H9 (cell line): ENCODE data around the gene ZNF653. TPM values are rescaled to one million over a fixed set of nuclear protein-coding genes. Genes with fewer than 3 reads are reported as not detected.

Experiments used
- DNase-seq: peaks from one replicate; pipeline ENCODE4 v3.0.0-alpha.2; 2017
- H2AFZ ChIP-seq: one replicate; pipeline ENCODE4 v1.6.1; 2013; ENCODE audit warnings: mild to moderate bottlenecking, low read length, control low read depth, moderate library complexity
- H2AK5ac ChIP-seq: 2 replicates; pipeline ENCODE4 v1.6.1; 2013; ENCODE audit warnings: low read length, control low read depth, mixed read lengths; ENCODE audit not compliant: insufficient read length
- H2BK120ac ChIP-seq: one replicate; pipeline ENCODE4 v1.6.1; 2013; ENCODE audit warnings: low read depth, mild to moderate bottlenecking, low read length, control low read depth, inconsistent platforms; ENCODE audit not compliant: poor library complexity, severe bottlenecking
- H2BK12ac ChIP-seq: 2 replicates; pipeline ENCODE4 v1.6.1; 2013; ENCODE audit warnings: low read length, control low read depth, mixed read lengths, low read depth; ENCODE audit not compliant: insufficient read length
- H2BK15ac ChIP-seq: 2 replicates; pipeline ENCODE4 v1.6.1; 2013; ENCODE audit warnings: low read depth, low read length, control low read depth
- H2BK20ac ChIP-seq: one replicate; pipeline ENCODE4 v1.6.1; 2013; ENCODE audit warnings: low read depth, mild to moderate bottlenecking, low read length, control low read depth, inconsistent platforms; ENCODE audit not compliant: poor library complexity, severe bottlenecking
- H2BK5ac ChIP-seq: 2 replicates; pipeline ENCODE4 v1.6.1; 2013; ENCODE audit warnings: low read length, control low read depth, mixed read lengths; ENCODE audit not compliant: insufficient read length
- H3K14ac ChIP-seq: 2 replicates; pipeline ENCODE4 v1.6.1; 2013; ENCODE audit warnings: low read length, control low read depth; ENCODE audit not compliant: insufficient read depth
- H3K18ac ChIP-seq: 2 replicates; pipeline ENCODE4 v1.6.1; 2013; ENCODE audit warnings: low read depth, mild to moderate bottlenecking, mixed read lengths, low read length, control low read depth; ENCODE audit not compliant: insufficient read length
- H3K23ac ChIP-seq: 2 replicates; pipeline ENCODE4 v1.6.1; 2013; ENCODE audit warnings: low read length, control low read depth, mixed read lengths, low read depth; ENCODE audit not compliant: insufficient read length
- H3K23me2 ChIP-seq: 2 replicates; pipeline ENCODE4 v1.6.1; 2013; ENCODE audit warnings: low read depth, mild to moderate bottlenecking, mixed read lengths, low read length, control low read depth; ENCODE audit not compliant: insufficient read length, poor library complexity, severe bottlenecking
- H3K27ac ChIP-seq: 2 replicates; pipeline ENCODE4 v1.5.1; 2013; ENCODE audit warnings: low read length, control low read depth, mixed read lengths, low read depth; ENCODE audit not compliant: insufficient read length
- H3K27me3 ChIP-seq: 2 replicates; pipeline ENCODE4 v1.6.1; 2013; ENCODE audit warnings: low read length, control low read depth, inconsistent platforms; ENCODE audit not compliant: insufficient read depth
- H3K4ac ChIP-seq: 2 replicates; pipeline ENCODE4 v1.6.1; 2013; ENCODE audit warnings: low read depth, mild to moderate bottlenecking, control low read depth, inconsistent platforms, low read length, moderate library complexity
- H3K4me1 ChIP-seq: 2 replicates; pipeline ENCODE4 v1.6.1; 2013; ENCODE audit warnings: low read length, control low read depth, inconsistent platforms; ENCODE audit not compliant: insufficient read depth
- H3K4me2 ChIP-seq: 2 replicates; pipeline ENCODE4 v1.6.1; 2013; ENCODE audit warnings: low read length, control low read depth, mixed read lengths; ENCODE audit not compliant: insufficient read length, insufficient read depth
- H3K56ac ChIP-seq: 2 replicates; pipeline ENCODE4 v1.6.1; 2013; ENCODE audit warnings: low read depth, mild to moderate bottlenecking, mixed read lengths, low read length, control low read depth; ENCODE audit not compliant: insufficient read length
- H3K79me1 ChIP-seq: 2 replicates; pipeline ENCODE4 v1.6.1; 2013; ENCODE audit warnings: low read depth, mild to moderate bottlenecking, moderate library complexity, low read length, control low read depth, inconsistent platforms; ENCODE audit not compliant: insufficient read depth, poor library complexity, severe bottlenecking
- H3K79me2 ChIP-seq: 2 replicates; pipeline ENCODE4 v1.6.1; 2013; ENCODE audit warnings: low read length, control low read depth, inconsistent platforms; ENCODE audit not compliant: insufficient read depth
- H3K9ac ChIP-seq: 2 replicates; pipeline ENCODE4 v1.6.1; 2013; ENCODE audit warnings: low read length, control low read depth, mixed read lengths; ENCODE audit not compliant: insufficient read length; ENCODE audit errors: extremely low read depth
- H3K9me3 ChIP-seq: one replicate; pipeline ENCODE4 v1.6.1; 2013; ENCODE audit warnings: low read depth, low read length, inconsistent platforms; ENCODE audit not compliant: control insufficient read depth
- H3T11ph ChIP-seq: one replicate; pipeline ENCODE4 v1.6.1; 2013; ENCODE audit warnings: mild to moderate bottlenecking, low read length, control low read depth, inconsistent platforms
- H4K20me1 ChIP-seq: one replicate; pipeline ENCODE4 v1.6.1; 2013; ENCODE audit not compliant: control insufficient read depth, insufficient read length, insufficient read depth
- H4K5ac ChIP-seq: 2 replicates; pipeline ENCODE4 v1.6.1; 2013; ENCODE audit warnings: low read depth, mild to moderate bottlenecking, mixed read lengths, low read length, control low read depth; ENCODE audit not compliant: insufficient read length
- H4K8ac ChIP-seq: replicated peaks from 2 replicates; pipeline ENCODE4 v1.6.1; 2013; ENCODE audit warnings: low read length, control low read depth, mixed read lengths, low read depth; ENCODE audit not compliant: insufficient read length
- H4K91ac ChIP-seq: 2 replicates; pipeline ENCODE4 v1.6.1; 2013; ENCODE audit warnings: low read depth, mild to moderate bottlenecking, moderate library complexity, mixed read lengths, low read length, control low read depth; ENCODE audit not compliant: insufficient read length
- H3K27ac Mint-ChIP-seq, 3 experiments: 2 replicates in 2 of 3; 3 replicates in 1 of 3; pipeline ENCODE4 v1.8.0; 2020 to 2021; ENCODE audit warnings: mixed read lengths in 3 of 3, mild to moderate bottlenecking in 1 of 3, moderate library complexity in 1 of 3
- H3K27me3 Mint-ChIP-seq: 2 replicates; pipeline ENCODE4 v1.8.0; 2021; ENCODE audit warnings: low read depth, mild to moderate bottlenecking, moderate library complexity, mixed read lengths
- H3K36me3 Mint-ChIP-seq, 3 experiments: 2 replicates in 2 of 3; 3 replicates in 1 of 3; pipeline ENCODE4 v1.8.0; 2020 to 2021; ENCODE audit warnings: low read depth in 3 of 3, mixed read lengths in 3 of 3; ENCODE audit not compliant: insufficient read depth in 1 of 3
- H3K4me1 Mint-ChIP-seq, 2 experiments: 2 replicates each; pipeline ENCODE4 v1.8.0; 2020; ENCODE audit warnings: mixed read lengths in 2 of 2
- H3K4me3 Mint-ChIP-seq, 2 experiments: 2 replicates in 1 of 2; 3 replicates in 1 of 2; pipeline ENCODE4 v1.8.0; 2020 to 2021; ENCODE audit warnings: mild to moderate bottlenecking in 2 of 2, mixed read lengths in 2 of 2, moderate library complexity in 1 of 2
- H3K9me3 Mint-ChIP-seq, 2 experiments: 2 replicates in 1 of 2; 3 replicates in 1 of 2; pipeline ENCODE4 v1.8.0; 2020; ENCODE audit warnings: mild to moderate bottlenecking in 2 of 2, mixed read lengths in 2 of 2, moderate library complexity in 1 of 2
- CTCF ChIP-seq: fragments of 200-600 bp; sonication (generic); conservative IDR thresholded peaks from 3 replicates; pipeline ENCODE4 v1.8.0; 2021; ENCODE audit warnings: antibody characterized with exemption, mild to moderate bottlenecking
- WGBS: extraction: QIAGEN DNeasy Blood & Tissue Kit; methylation state at CpG from one replicate; pipeline ENCODE4 v1.1.7; 2013; ENCODE audit warnings: missing lambda C conversion rate, low lambda C conversion rate, mixed read lengths; ENCODE audit not compliant: insufficient read length; ENCODE audit errors: extremely low coverage; 5-methylcytosine and 5-hydroxymethylcytosine counted together
- total RNA-seq: library from RNA; stranded (reverse); gene quantifications from 2 replicates; pipeline ENCODE4 v1.2.1, GENCODE V29; 2021

ZNF653 gene
- total RNA-seq, 1 experiment from 2014 or later = 11.6 TPM

DNA sequence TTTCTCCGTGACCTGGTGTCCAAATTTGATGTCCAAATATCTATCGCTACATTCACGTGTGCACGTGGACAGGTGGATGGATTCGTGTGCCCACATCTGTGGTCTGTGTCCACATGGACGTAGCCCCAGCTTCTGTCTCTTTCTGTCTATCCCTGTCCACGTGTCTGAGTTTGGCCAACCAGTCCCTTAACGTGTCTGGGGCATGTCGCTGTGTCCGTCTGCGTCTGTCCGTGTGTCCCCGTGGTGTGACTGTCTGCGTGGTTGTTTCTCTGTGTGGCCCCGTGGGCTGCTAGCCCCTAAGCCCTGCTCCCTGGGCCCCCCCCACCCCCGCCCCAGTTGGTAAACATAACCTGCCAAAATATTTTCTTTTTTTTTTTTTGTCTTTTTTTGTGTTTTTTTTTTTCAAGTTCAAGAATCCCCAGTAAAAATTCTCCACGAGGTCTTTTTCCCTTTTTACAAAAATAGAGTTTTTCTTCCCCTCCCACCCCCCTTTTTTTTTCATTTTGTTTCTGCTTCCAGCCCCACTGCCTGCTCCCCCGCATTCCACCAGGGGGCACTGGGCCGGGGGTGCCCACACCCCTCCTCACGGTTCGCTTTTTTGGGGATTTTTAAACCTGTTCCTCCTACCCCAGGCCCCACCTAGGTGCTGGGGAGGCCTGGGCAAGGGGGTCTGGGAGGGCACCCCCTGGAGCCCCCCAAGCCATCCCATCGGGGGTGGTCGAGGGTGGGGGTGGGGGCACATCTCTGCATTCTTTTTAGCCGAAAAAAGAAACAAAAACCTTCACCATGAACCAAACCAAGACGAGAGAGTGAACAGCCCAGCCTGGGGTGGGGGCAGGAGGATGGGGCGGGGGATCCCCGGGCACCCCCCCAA is 51.9 kb downstream of the ZNF653 start:
- Mint-ChIP-seq H3K36me3 (peaks cover 2 to 16% (median 15%) of the 10 kb centered on the region in 3 experiments; a peak in 6 of 7 replicates), H3K4me3 (no peak overlapping the region), H3K4me1 (peaks cover 20 to 45% of the 10 kb centered on the region in 2 experiments), H3K27me3 (no peaks in the 10 kb centered on the region), H3K27ac (peak overlapping the region in 2 of 3 experiments; percentile 69 to 93; a peak in 2 of 7 replicates), H3K9me3 (no peaks in the 10 kb centered on the region; a peak in 1 of 5 replicates)
- H3K4me2 ChIP-seq = no peak overlapping the region
- no peak overlapping the region for H3K14ac ChIP-seq
- no peak overlapping the region for H3K56ac ChIP-seq
- no peak overlapping the region for H2AFZ ChIP-seq
- no peaks in the 10 kb centered on the region for H3K79me2 ChIP-seq
- H3K27ac ChIP-seq = no peak overlapping the region
- no peak overlapping the region for H2BK5ac ChIP-seq
- no peak overlapping the region for H2BK20ac ChIP-seq
- H3K4ac ChIP-seq = no peak overlapping the region
- DNase-seq = no peak
- H2BK12ac ChIP-seq = no peak overlapping the region
- no peak overlapping the region for H4K5ac ChIP-seq
- no peaks in the 10 kb centered on the region for H3K27me3 ChIP-seq
- H3K79me1 ChIP-seq = no peaks in the 10 kb centered on the region
- no peaks in the 10 kb centered on the region for H4K20me1 ChIP-seq
- no peak overlapping the region for H2BK15ac ChIP-seq
- H3K18ac ChIP-seq = no peak overlapping the region
- no peak overlapping the region for H4K91ac ChIP-seq
- H3K23me2 ChIP-seq = no peaks in the 10 kb centered on the region
- H4K8ac ChIP-seq = no peak overlapping the region
- peak; percentile 78 for TF ChIP-seq CTCF
- no peaks in the 10 kb centered on the region for H3K4me1 ChIP-seq
- no peak overlapping the region for H3K9ac ChIP-seq
- no peak overlapping the region for H2BK120ac ChIP-seq
- H2AK5ac ChIP-seq = no peak overlapping the region
- H3T11ph ChIP-seq = no peak overlapping the region
- no CpG with 5 or more reads among the region's 27 CpGs for WGBS
- no peaks in the 10 kb centered on the region for H3K9me3 ChIP-seq
- no peak overlapping the region for H3K23ac ChIP-seq
